H9 (cell line): ENCODE data around the gene PAFAH1B2. TPM values are rescaled to one million over a fixed set of nuclear protein-coding genes. Genes with fewer than 3 reads are reported as not detected.
"Not testable (repeated sequence)": the region's sequence is repeated elsewhere in the genome, so short reads cannot be mapped to it uniquely, and the experiment has no call there.

ENCODE experiments used
- DNase-seq: peaks from one replicate; pipeline ENCODE4 v3.0.0-alpha.2; 2017
- H2AFZ ChIP-seq: one replicate; pipeline ENCODE4 v1.6.1; 2013; ENCODE audit warnings: mild to moderate bottlenecking, low read length, control low read depth, moderate library complexity
- H2AK5ac ChIP-seq: 2 replicates; pipeline ENCODE4 v1.6.1; 2013; ENCODE audit warnings: low read length, control low read depth, mixed read lengths; ENCODE audit not compliant: insufficient read length
- H2BK120ac ChIP-seq: one replicate; pipeline ENCODE4 v1.6.1; 2013; ENCODE audit warnings: low read depth, mild to moderate bottlenecking, low read length, control low read depth, inconsistent platforms; ENCODE audit not compliant: poor library complexity, severe bottlenecking
- H2BK12ac ChIP-seq: 2 replicates; pipeline ENCODE4 v1.6.1; 2013; ENCODE audit warnings: low read length, control low read depth, mixed read lengths, low read depth; ENCODE audit not compliant: insufficient read length
- H2BK15ac ChIP-seq: 2 replicates; pipeline ENCODE4 v1.6.1; 2013; ENCODE audit warnings: low read depth, low read length, control low read depth
- H2BK20ac ChIP-seq: one replicate; pipeline ENCODE4 v1.6.1; 2013; ENCODE audit warnings: low read depth, mild to moderate bottlenecking, low read length, control low read depth, inconsistent platforms; ENCODE audit not compliant: poor library complexity, severe bottlenecking
- H2BK5ac ChIP-seq: 2 replicates; pipeline ENCODE4 v1.6.1; 2013; ENCODE audit warnings: low read length, control low read depth, mixed read lengths; ENCODE audit not compliant: insufficient read length
- H3K14ac ChIP-seq: 2 replicates; pipeline ENCODE4 v1.6.1; 2013; ENCODE audit warnings: low read length, control low read depth; ENCODE audit not compliant: insufficient read depth
- H3K18ac ChIP-seq: 2 replicates; pipeline ENCODE4 v1.6.1; 2013; ENCODE audit warnings: low read depth, mild to moderate bottlenecking, mixed read lengths, low read length, control low read depth; ENCODE audit not compliant: insufficient read length
- H3K23ac ChIP-seq: 2 replicates; pipeline ENCODE4 v1.6.1; 2013; ENCODE audit warnings: low read length, control low read depth, mixed read lengths, low read depth; ENCODE audit not compliant: insufficient read length
- H3K23me2 ChIP-seq: 2 replicates; pipeline ENCODE4 v1.6.1; 2013; ENCODE audit warnings: low read depth, mild to moderate bottlenecking, mixed read lengths, low read length, control low read depth; ENCODE audit not compliant: insufficient read length, poor library complexity, severe bottlenecking
- H3K27ac ChIP-seq: 2 replicates; pipeline ENCODE4 v1.5.1; 2013; ENCODE audit warnings: low read length, control low read depth, mixed read lengths, low read depth; ENCODE audit not compliant: insufficient read length
- H3K27me3 ChIP-seq: 2 replicates; pipeline ENCODE4 v1.6.1; 2013; ENCODE audit warnings: low read length, control low read depth, inconsistent platforms; ENCODE audit not compliant: insufficient read depth
- H3K4ac ChIP-seq: 2 replicates; pipeline ENCODE4 v1.6.1; 2013; ENCODE audit warnings: low read depth, mild to moderate bottlenecking, control low read depth, inconsistent platforms, low read length, moderate library complexity
- H3K4me1 ChIP-seq: 2 replicates; pipeline ENCODE4 v1.6.1; 2013; ENCODE audit warnings: low read length, control low read depth, inconsistent platforms; ENCODE audit not compliant: insufficient read depth
- H3K4me2 ChIP-seq: 2 replicates; pipeline ENCODE4 v1.6.1; 2013; ENCODE audit warnings: low read length, control low read depth, mixed read lengths; ENCODE audit not compliant: insufficient read length, insufficient read depth
- H3K56ac ChIP-seq: 2 replicates; pipeline ENCODE4 v1.6.1; 2013; ENCODE audit warnings: low read depth, mild to moderate bottlenecking, mixed read lengths, low read length, control low read depth; ENCODE audit not compliant: insufficient read length
- H3K79me1 ChIP-seq: 2 replicates; pipeline ENCODE4 v1.6.1; 2013; ENCODE audit warnings: low read depth, mild to moderate bottlenecking, moderate library complexity, low read length, control low read depth, inconsistent platforms; ENCODE audit not compliant: insufficient read depth, poor library complexity, severe bottlenecking
- H3K79me2 ChIP-seq: 2 replicates; pipeline ENCODE4 v1.6.1; 2013; ENCODE audit warnings: low read length, control low read depth, inconsistent platforms; ENCODE audit not compliant: insufficient read depth
- H3K9ac ChIP-seq: 2 replicates; pipeline ENCODE4 v1.6.1; 2013; ENCODE audit warnings: low read length, control low read depth, mixed read lengths; ENCODE audit not compliant: insufficient read length; ENCODE audit errors: extremely low read depth
- H3K9me3 ChIP-seq: one replicate; pipeline ENCODE4 v1.6.1; 2013; ENCODE audit warnings: low read depth, low read length, inconsistent platforms; ENCODE audit not compliant: control insufficient read depth
- H3T11ph ChIP-seq: one replicate; pipeline ENCODE4 v1.6.1; 2013; ENCODE audit warnings: mild to moderate bottlenecking, low read length, control low read depth, inconsistent platforms
- H4K20me1 ChIP-seq: one replicate; pipeline ENCODE4 v1.6.1; 2013; ENCODE audit not compliant: control insufficient read depth, insufficient read length, insufficient read depth
- H4K5ac ChIP-seq: 2 replicates; pipeline ENCODE4 v1.6.1; 2013; ENCODE audit warnings: low read depth, mild to moderate bottlenecking, mixed read lengths, low read length, control low read depth; ENCODE audit not compliant: insufficient read length
- H4K8ac ChIP-seq: replicated peaks from 2 replicates; pipeline ENCODE4 v1.6.1; 2013; ENCODE audit warnings: low read length, control low read depth, mixed read lengths, low read depth; ENCODE audit not compliant: insufficient read length
- H4K91ac ChIP-seq: 2 replicates; pipeline ENCODE4 v1.6.1; 2013; ENCODE audit warnings: low read depth, mild to moderate bottlenecking, moderate library complexity, mixed read lengths, low read length, control low read depth; ENCODE audit not compliant: insufficient read length
- H3K27ac Mint-ChIP-seq, 3 experiments: 2 replicates in 2 of 3; 3 replicates in 1 of 3; pipeline ENCODE4 v1.8.0; 2020 to 2021; ENCODE audit warnings: mixed read lengths in 3 of 3, mild to moderate bottlenecking in 1 of 3, moderate library complexity in 1 of 3
- H3K27me3 Mint-ChIP-seq: 2 replicates; pipeline ENCODE4 v1.8.0; 2021; ENCODE audit warnings: low read depth, mild to moderate bottlenecking, moderate library complexity, mixed read lengths
- H3K36me3 Mint-ChIP-seq, 3 experiments: 2 replicates in 2 of 3; 3 replicates in 1 of 3; pipeline ENCODE4 v1.8.0; 2020 to 2021; ENCODE audit warnings: low read depth in 3 of 3, mixed read lengths in 3 of 3; ENCODE audit not compliant: insufficient read depth in 1 of 3
- H3K4me1 Mint-ChIP-seq, 2 experiments: 2 replicates each; pipeline ENCODE4 v1.8.0; 2020; ENCODE audit warnings: mixed read lengths in 2 of 2
- H3K4me3 Mint-ChIP-seq, 2 experiments: 2 replicates in 1 of 2; 3 replicates in 1 of 2; pipeline ENCODE4 v1.8.0; 2020 to 2021; ENCODE audit warnings: mild to moderate bottlenecking in 2 of 2, mixed read lengths in 2 of 2, moderate library complexity in 1 of 2
- H3K9me3 Mint-ChIP-seq, 2 experiments: 2 replicates in 1 of 2; 3 replicates in 1 of 2; pipeline ENCODE4 v1.8.0; 2020; ENCODE audit warnings: mild to moderate bottlenecking in 2 of 2, mixed read lengths in 2 of 2, moderate library complexity in 1 of 2
- CTCF ChIP-seq: fragments of 200-600 bp; sonication (generic); conservative IDR thresholded peaks from 3 replicates; pipeline ENCODE4 v1.8.0; 2021; ENCODE audit warnings: antibody characterized with exemption, mild to moderate bottlenecking
- WGBS: extraction: QIAGEN DNeasy Blood & Tissue Kit; methylation state at CpG from one replicate; pipeline ENCODE4 v1.1.7; 2013; ENCODE audit warnings: missing lambda C conversion rate, low lambda C conversion rate, mixed read lengths; ENCODE audit not compliant: insufficient read length; ENCODE audit errors: extremely low coverage; 5-methylcytosine and 5-hydroxymethylcytosine counted together
- total RNA-seq: library from RNA; stranded (reverse); gene quantifications from 2 replicates; pipeline ENCODE4 v1.2.1, GENCODE V29; 2021

Gene PAFAH1B2
- total RNA-seq, 1 experiment from 2014 or later, result 161 TPM

GRCh38 chr11:117182551-117182935, 38.5 kb downstream of the PAFAH1B2 start:
- Histone ChIP-seq H3K14ac (no peak overlapping the region), H3K9ac (no peak overlapping the region), H2AFZ (no peak overlapping the region), H2BK20ac (no peak overlapping the region), H3K23me2 (peaks cover 14% of the 10 kb centered on the region), H3K4me2 (no peak overlapping the region), H3K79me1 (no peaks in the 10 kb centered on the region), H2BK120ac (no peak overlapping the region), H3K79me2 (no peaks in the 10 kb centered on the region), H3K23ac (no peak overlapping the region), H3K27ac (no peak overlapping the region), H2BK15ac (no peak overlapping the region), H3K4me1 (peaks cover 6% of the 10 kb centered on the region; the same call in 1 of the 2 replicates), H4K91ac (no peak overlapping the region), H2BK5ac (no peak overlapping the region), H4K20me1 (no peaks in the 10 kb centered on the region), H3T11ph (no peak overlapping the region), H3K18ac (no peak overlapping the region), H3K27me3 (no peaks in the 10 kb centered on the region), H3K4ac (no peak overlapping the region), H2AK5ac (no peak overlapping the region), H2BK12ac (no peak overlapping the region), H3K9me3 (no peaks in the 10 kb centered on the region), H4K8ac (no peak overlapping the region), H3K56ac (no peak overlapping the region), H4K5ac (no peak overlapping the region)
- peaks cover 4% of the 10 kb centered on the region; the same call in 1 of the 2 replicates for H3K27me3 Mint-ChIP-seq
- TF ChIP-seq CTCF, result no peak
- H3K27ac Mint-ChIP-seq, result no peak overlapping the region
- DNase-seq, result no peak
- H3K36me3 Mint-ChIP-seq, result peaks cover 0 to 16% (median 13%) of the 10 kb centered on the region in 3 experiments; a peak in 4 of 7 replicates
- whole genome bisulfite sequencing, result no CpG with 5 or more reads among the region's 10 CpGs
- no peak overlapping the region; a peak in 1 of 5 replicates for H3K4me3 Mint-ChIP-seq
- H3K4me1 Mint-ChIP-seq, result peaks cover 21 to 27% of the 10 kb centered on the region in 2 experiments
- H3K9me3 Mint-ChIP-seq, result no peaks in the 10 kb centered on the region

- H3K23ac ChIP-seq, H3T11ph ChIP-seq, H3K9me3 Mint-ChIP-seq, H2BK20ac ChIP-seq, H3K79me1 ChIP-seq, H3K27me3 Mint-ChIP-seq, H2BK5ac ChIP-seq, H3K4me1 ChIP-seq, DNase-seq, H3K27me3 ChIP-seq, H3K9ac ChIP-seq, H2BK15ac ChIP-seq, H2AFZ ChIP-seq, H2BK120ac ChIP-seq, H3K56ac ChIP-seq, H4K91ac ChIP-seq, H3K4me2 ChIP-seq, H2AK5ac ChIP-seq, H3K9me3 ChIP-seq, H3K27ac Mint-ChIP-seq, H3K4ac ChIP-seq, H4K20me1 ChIP-seq, H3K27ac ChIP-seq, H4K5ac ChIP-seq, H3K4me3 Mint-ChIP-seq, H3K18ac ChIP-seq, H4K8ac ChIP-seq, H3K79me2 ChIP-seq, H2BK12ac ChIP-seq, H3K14ac ChIP-seq: not testable (repeated sequence)
- peaks cover 0 to 22% (median 13%) of the 10 kb centered on the region in 3 experiments; a peak in 4 of 7 replicates for H3K36me3 Mint-ChIP-seq
- H3K23me2 ChIP-seq, result peaks cover 12% of the 10 kb centered on the region
- peaks cover 15 to 21% of the 10 kb centered on the region in 2 experiments for H3K4me1 Mint-ChIP-seq
- WGBS, result no CpG with 5 or more reads among the region's 13 CpGs
Observed at GRCh38 chr11:117183178-117183577, 39.1 kb downstream of the PAFAH1B2 start.
